Measurements from ENCODE around the gene MERTK.
"Not testable (repeated sequence)": the region's sequence is repeated elsewhere in the genome, so short reads cannot be mapped to it uniquely, and the experiment has no call there.

Gene MERTK

GRCh38 chr2:111898703-111899514 lies 502 bp downstream of the MERTK start:
- Histone ChIP-seq H3K4me3 (ENCODE audit: low read length) (peak overlapping the region; percentile 67), H3K4me1 (ENCODE audit: control insufficient read depth, insufficient read depth, low read length) (peaks cover 17% of the 10 kb centered on the region), H3K9me3 (replicated peaks; ENCODE audit: low read length) (no peaks in the 10 kb centered on the region), H3K27me3 (ENCODE audit: control insufficient read depth, insufficient read depth, low read length) (peaks cover 66% of the 10 kb centered on the region), H3K4me2 (ENCODE audit: low read length) (peak overlapping the region; percentile 98), H3K9ac (ENCODE audit: low read depth, low read length) (no peak overlapping the region), H3K36me3 (ENCODE audit: insufficient read depth, low read length) (no peaks in the 10 kb centered on the region)

GRCh38 chr2:111900859-111901258 lies 2.5 kb downstream of the MERTK start:
- Histone ChIP-seq H3K9me3 (replicated peaks; ENCODE audit: low read length) (no peaks in the 10 kb centered on the region), H3K4me1 (ENCODE audit: control insufficient read depth, insufficient read depth, low read length) (peaks cover 17% of the 10 kb centered on the region), H3K4me2 (ENCODE audit: low read length) (no peak overlapping the region), H3K36me3 (ENCODE audit: insufficient read depth, low read length) (no peaks in the 10 kb centered on the region), H3K27me3 (ENCODE audit: control insufficient read depth, insufficient read depth, low read length) (peaks cover 66% of the 10 kb centered on the region), H3K4me3 (ENCODE audit: low read length) (no peak overlapping the region), H3K9ac (ENCODE audit: low read depth, low read length) (no peak overlapping the region)

GRCh38 chr2:111903516-111903915 lies 5.1 kb downstream of the MERTK start:
- no peaks in the 10 kb centered on the region for H3K9me3 ChIP-seq (replicated peaks; ENCODE audit: low read length)
- peaks cover 72% of the 10 kb centered on the region for H3K27me3 ChIP-seq (ENCODE audit: control insufficient read depth, insufficient read depth, low read length)
- H3K9ac ChIP-seq (ENCODE audit: low read depth, low read length), result no peak overlapping the region
- no peak overlapping the region for H3K4me3 ChIP-seq (ENCODE audit: low read length)
- H3K4me2 ChIP-seq (ENCODE audit: low read length), result no peak overlapping the region
- no peaks in the 10 kb centered on the region for H3K36me3 ChIP-seq (ENCODE audit: insufficient read depth, low read length)
- H3K4me1 ChIP-seq (ENCODE audit: control insufficient read depth, insufficient read depth, low read length), result peaks cover 9% of the 10 kb centered on the region

GRCh38 chr2:111903930-111904439 lies 5.6 kb downstream of the MERTK start:
- Histone ChIP-seq H3K9me3 (replicated peaks; ENCODE audit: low read length) (no peaks in the 10 kb centered on the region), H3K36me3 (ENCODE audit: insufficient read depth, low read length) (no peaks in the 10 kb centered on the region), H3K4me2 (ENCODE audit: low read length) (no peak overlapping the region), H3K27me3 (ENCODE audit: control insufficient read depth, insufficient read depth, low read length) (peaks cover 72% of the 10 kb centered on the region), H3K9ac (ENCODE audit: low read depth, low read length) (no peak overlapping the region), H3K4me3 (ENCODE audit: low read length) (no peak overlapping the region), H3K4me1 (ENCODE audit: control insufficient read depth, insufficient read depth, low read length) (peaks cover 4% of the 10 kb centered on the region)

GRCh38 chr2:111904726-111905474 lies 6.5 kb downstream of the MERTK start:
- no peak overlapping the region for H3K4me2 ChIP-seq (ENCODE audit: low read length)
- H3K9me3 ChIP-seq (replicated peaks; ENCODE audit: low read length), result no peaks in the 10 kb centered on the region
- H3K27me3 ChIP-seq (ENCODE audit: control insufficient read depth, insufficient read depth, low read length), result peaks cover 72% of the 10 kb centered on the region
- H3K9ac ChIP-seq (ENCODE audit: low read depth, low read length), result no peak overlapping the region
- no peaks in the 10 kb centered on the region for H3K36me3 ChIP-seq (ENCODE audit: insufficient read depth, low read length)
- H3K4me1 ChIP-seq (ENCODE audit: control insufficient read depth, insufficient read depth, low read length), result no peaks in the 10 kb centered on the region
- H3K4me3 ChIP-seq (ENCODE audit: low read length), result no peak overlapping the region

- H3K27me3 ChIP-seq (ENCODE audit: control insufficient read depth, insufficient read depth, low read length), result peaks cover 68% of the 10 kb centered on the region
- H3K36me3 ChIP-seq (ENCODE audit: insufficient read depth, low read length); H3K9me3 ChIP-seq (replicated peaks; ENCODE audit: low read length); H3K4me1 ChIP-seq (ENCODE audit: control insufficient read depth, insufficient read depth, low read length); H3K4me2 ChIP-seq (ENCODE audit: low read length); H3K9ac ChIP-seq (ENCODE audit: low read depth, low read length); H3K4me3 ChIP-seq (ENCODE audit: low read length): not testable (repeated sequence)
Measured at GRCh38 chr2:111905475-111905869, 7.1 kb downstream of the MERTK start.

GRCh38 chr2:111905990-111906735 lies 7.8 kb downstream of the MERTK start:
- no peak overlapping the region for H3K9ac ChIP-seq (ENCODE audit: low read depth, low read length)
- no peak overlapping the region for H3K4me2 ChIP-seq (ENCODE audit: low read length)
- H3K36me3 ChIP-seq (ENCODE audit: insufficient read depth, low read length), result no peaks in the 10 kb centered on the region
- no peaks in the 10 kb centered on the region for H3K9me3 ChIP-seq (replicated peaks; ENCODE audit: low read length)
- no peak overlapping the region for H3K4me3 ChIP-seq (ENCODE audit: low read length)
- H3K4me1 ChIP-seq (ENCODE audit: control insufficient read depth, insufficient read depth, low read length), result no peaks in the 10 kb centered on the region
- H3K27me3 ChIP-seq (ENCODE audit: control insufficient read depth, insufficient read depth, low read length), result peaks cover 68% of the 10 kb centered on the region

GRCh38 chr2:111908578-111908977 lies 10.2 kb downstream of the MERTK start:
- H3K9me3 ChIP-seq (replicated peaks; ENCODE audit: low read length), result no peaks in the 10 kb centered on the region
- H3K27me3 ChIP-seq (ENCODE audit: control insufficient read depth, insufficient read depth, low read length), result peaks cover 65% of the 10 kb centered on the region
- no peak overlapping the region for H3K4me2 ChIP-seq (ENCODE audit: low read length)
- no peak overlapping the region for H3K9ac ChIP-seq (ENCODE audit: low read depth, low read length)
- H3K36me3 ChIP-seq (ENCODE audit: insufficient read depth, low read length), result no peaks in the 10 kb centered on the region
- H3K4me3 ChIP-seq (ENCODE audit: low read length), result no peak overlapping the region
- H3K4me1 ChIP-seq (ENCODE audit: control insufficient read depth, insufficient read depth, low read length), result no peaks in the 10 kb centered on the region

GRCh38 chr2:111909079-111909478 lies 10.7 kb downstream of the MERTK start:
- no peaks in the 10 kb centered on the region for H3K9me3 ChIP-seq (replicated peaks; ENCODE audit: low read length)
- H3K27me3 ChIP-seq (ENCODE audit: control insufficient read depth, insufficient read depth, low read length), result peaks cover 60% of the 10 kb centered on the region
- H3K4me3 ChIP-seq (ENCODE audit: low read length), result no peak overlapping the region
- no peak overlapping the region for H3K4me2 ChIP-seq (ENCODE audit: low read length)
- no peaks in the 10 kb centered on the region for H3K4me1 ChIP-seq (ENCODE audit: control insufficient read depth, insufficient read depth, low read length)
- H3K9ac ChIP-seq (ENCODE audit: low read depth, low read length), result no peak overlapping the region
- H3K36me3 ChIP-seq (ENCODE audit: insufficient read depth, low read length), result no peaks in the 10 kb centered on the region

- H3K4me1 ChIP-seq (ENCODE audit: control insufficient read depth, insufficient read depth, low read length); H3K9me3 ChIP-seq (replicated peaks; ENCODE audit: low read length); H3K9ac ChIP-seq (ENCODE audit: low read depth, low read length); H3K4me3 ChIP-seq (ENCODE audit: low read length); H3K4me2 ChIP-seq (ENCODE audit: low read length); H3K36me3 ChIP-seq (ENCODE audit: insufficient read depth, low read length): not testable (repeated sequence)
- H3K27me3 ChIP-seq (ENCODE audit: control insufficient read depth, insufficient read depth, low read length), result peaks cover 63% of the 10 kb centered on the region
Measured at GRCh38 chr2:111909997-111910396, 11.6 kb downstream of the MERTK start.

GRCh38 chr2:111910609-111911277 lies 12.3 kb downstream of the MERTK start:
- no peak overlapping the region for H3K4me3 ChIP-seq (ENCODE audit: low read length)
- H3K27me3 ChIP-seq (ENCODE audit: control insufficient read depth, insufficient read depth, low read length), result peaks cover 62% of the 10 kb centered on the region
- H3K4me2 ChIP-seq (ENCODE audit: low read length), result no peak overlapping the region
- no peak overlapping the region for H3K9ac ChIP-seq (ENCODE audit: low read depth, low read length)
- no peaks in the 10 kb centered on the region for H3K4me1 ChIP-seq (ENCODE audit: control insufficient read depth, insufficient read depth, low read length)
- H3K36me3 ChIP-seq (ENCODE audit: insufficient read depth, low read length), result no peaks in the 10 kb centered on the region
- H3K9me3 ChIP-seq (replicated peaks; ENCODE audit: low read length), result no peaks in the 10 kb centered on the region
